K562 (cell line): ENCODE results near the gene SORCS2. TPM values are rescaled to one million over a fixed set of nuclear protein-coding genes. Genes with fewer than 3 reads are reported as not detected.

ENCODE experiments used
- ATAC-seq: fragments of 200-7000 bp; cut with Tn5 transposase; 3 replicates; pipeline ENCODE4 v1.9.1; 2020; ENCODE audit warnings: moderate library complexity
- BruUV-seq: library from RNA; stranded (reverse); fragments of 400-500 nt; replicated peaks from 2 replicates; lab custom pipeline; 2021; lab: Mats Ljungman, UMichigan
- CTCF ChIA-PET: fragments of 300-600 bp; formaldehyde crosslinking; extraction: SDS; loops from one replicate; lab custom pipeline; 2021; ENCODE audit warnings: low intra/inter-chr PET ratio; lab: Yijun Ruan, JAX
- POLR2A ChIA-PET: fragments of 300-600, 350-650 bp; sonication (Branson Sonifier 250); formaldehyde crosslinking; extraction: SDS; loops from one replicate; lab custom pipeline; 2021; ENCODE audit warnings: antibody characterized with exemption, inconsistent platforms; lab: Yijun Ruan, JAX
- DNase-seq, 4 experiments: peaks; one replicate each; pipeline versions ENCODE4 v3.0.0 to v3.0.0-alpha.2; 2011 to 2018; ENCODE audit warnings: low spot score in 3 of 4, mixed read lengths in 3 of 4; ENCODE audit errors: extremely low read depth in 1 of 4
- FAIRE-seq: peaks from 2 replicates; lab custom pipeline; 2011; peaks lifted over from hg19 to GRCh38; lab: Jason Lieb, UNC
- H2AFZ ChIP-seq: 2 replicates; pipeline ENCODE4 v1.6.0; 2011; ENCODE audit warnings: low read depth, low read length, control low read depth, inconsistent platforms
- H3K27ac ChIP-seq: fragments of 200-600 bp; 3 replicates; pipeline ENCODE4 v1.8.0; 2011; ENCODE audit warnings: low read depth, mild to moderate bottlenecking, control low read depth, inconsistent platforms, low read length, moderate library complexity, mixed read lengths; ENCODE audit errors: extremely low read depth
- H3K27me3 ChIP-seq, 2 experiments: fragments of 300-600 bp in 1 of 2; 2 replicates in 1 of 2; 3 replicates in 1 of 2; pipeline versions ENCODE4 v1.6.0 to v1.8.0; 2011; ENCODE audit warnings: inconsistent platforms in 2 of 2, low read length in 2 of 2, mild to moderate bottlenecking in 1 of 2, mixed read lengths in 1 of 2, moderate library complexity in 1 of 2; ENCODE audit not compliant: control insufficient read depth in 2 of 2, insufficient read depth in 2 of 2
- H3K36me3 ChIP-seq: fragments of 300-600 bp; 3 replicates; pipeline ENCODE4 v1.8.0; 2011; ENCODE audit warnings: mild to moderate bottlenecking, low read length, inconsistent platforms; ENCODE audit not compliant: control insufficient read depth, insufficient read depth
- H3K4me1 ChIP-seq, 2 experiments: fragments of 200-600 bp in 1 of 2; replicated peaks in 1 of 2; 2 replicates in 1 of 2; 3 replicates in 1 of 2; pipeline versions ENCODE4 v1.5.1 to v1.8.0; 2011; ENCODE audit warnings: inconsistent platforms in 2 of 2, low read length in 2 of 2, mild to moderate bottlenecking in 1 of 2, mixed read lengths in 1 of 2, moderate library complexity in 1 of 2; ENCODE audit not compliant: control insufficient read depth in 2 of 2, insufficient read depth in 2 of 2
- H3K4me2 ChIP-seq: 2 replicates; pipeline ENCODE4 v1.6.1; 2011; ENCODE audit warnings: low read length, control low read depth, inconsistent platforms, mixed read lengths; ENCODE audit not compliant: insufficient read depth
- H3K4me3 ChIP-seq: fragments of 200-600 bp; sonication (generic), shearing (Covaris generic); 2 replicates; pipeline ENCODE4 v1.5.1; 2016; ENCODE audit warnings: control low read depth, inconsistent platforms
- H3K79me2 ChIP-seq: fragments of 200-600 bp; 3 replicates; pipeline ENCODE4 v1.8.0; 2011; ENCODE audit warnings: low read length, inconsistent platforms; ENCODE audit not compliant: control insufficient read depth, insufficient read depth
- H3K9ac ChIP-seq, 2 experiments: 2 replicates each; pipeline versions ENCODE4 v1.6.0 to v1.6.1; 2011; ENCODE audit warnings: low read depth in 2 of 2, low read length in 2 of 2, control low read depth in 1 of 2, inconsistent platforms in 1 of 2, mild to moderate bottlenecking in 1 of 2, mixed read lengths in 1 of 2; ENCODE audit not compliant: insufficient read depth in 1 of 2
- H3K9me1 ChIP-seq: one replicate; pipeline ENCODE4 v1.6.0; 2011; ENCODE audit warnings: inconsistent platforms, mild to moderate bottlenecking, low read length, moderate library complexity; ENCODE audit not compliant: control insufficient read depth, insufficient read depth
- H3K9me3 ChIP-seq: replicated peaks from 2 replicates; pipeline ENCODE4 v1.5.1; 2011; ENCODE audit warnings: low read depth, low read length, inconsistent platforms; ENCODE audit not compliant: control insufficient read depth, insufficient read depth
- H4K20me1 ChIP-seq: replicated peaks from 2 replicates; pipeline ENCODE4 v1.6.1; 2011; ENCODE audit warnings: low read length, inconsistent platforms, mixed read lengths; ENCODE audit not compliant: control insufficient read depth, insufficient read depth
- CBFA2T3 ChIP-seq: fragments of 450-650 bp; IDR thresholded peaks from 2 replicates; pipeline ENCODE4 v1.6.1; 2017
- CBX1 ChIP-seq: sonication (generic); IDR thresholded peaks from 2 replicates; pipeline ENCODE4 v1.6.1; 2016; ENCODE audit warnings: antibody characterized with exemption, low read depth, mild to moderate bottlenecking
- CREB5 ChIP-seq: fragments of 250-450 bp; sonication (Bioruptor Pico); IDR thresholded peaks from 2 replicates; pipeline ENCODE4 v1.5.0; 2020; ENCODE audit warnings: mild to moderate bottlenecking
- CREM ChIP-seq: IDR thresholded peaks from 2 replicates; pipeline ENCODE4 v1.6.1; 2014; ENCODE audit warnings: antibody characterized with exemption, low read depth
- HMG20A ChIP-seq: fragments of 450-650 bp; formaldehyde crosslinking; conservative IDR thresholded peaks from 2 replicates; pipeline ENCODE4 v1.4.0; 2020; ENCODE audit warnings: mild to moderate bottlenecking, mixed read lengths
- NFATC3 ChIP-seq: fragments of 450-650 bp; IDR thresholded peaks from 2 replicates; pipeline ENCODE4 v1.6.1; 2017; ENCODE audit warnings: mild to moderate bottlenecking
- PTTG1 ChIP-seq: fragments of 450-650 bp; IDR thresholded peaks from 2 replicates; pipeline ENCODE4 v1.6.1; 2016; ENCODE audit warnings: low read depth, mild to moderate bottlenecking, missing genetic modification characterization, missing compliant biosample characterization
- RBFOX2 ChIP-seq: fragments of 200-400 bp; formaldehyde crosslinking; IDR thresholded peaks from 2 replicates; pipeline ENCODE4 v1.6.1; 2017; ENCODE audit warnings: low read depth, mild to moderate bottlenecking, low read length, moderate library complexity
- RUNX1 ChIP-seq: sonication (generic); IDR thresholded peaks from 2 replicates; pipeline ENCODE4 v1.6.1; 2016; ENCODE audit warnings: antibody characterized with exemption, low read depth
- STAT5A ChIP-seq: IDR thresholded peaks from 2 replicates; pipeline ENCODE4 v1.6.1; 2012; ENCODE audit warnings: low read length, inconsistent platforms, borderline replicate concordance
- TCF7 ChIP-seq: sonication (generic); IDR thresholded peaks from 2 replicates; pipeline ENCODE4 v1.6.1; 2016; ENCODE audit warnings: antibody characterized with exemption, borderline replicate concordance
- WGBS: fragments of 100-300 bp; shearing (Covaris generic); methylation state at CpG from one replicate; pipeline ENCODE4 v1.1.6; 2016; ENCODE audit warnings: low coverage, mixed read lengths; ENCODE audit not compliant: insufficient coverage; ENCODE audit errors: missing lambda C conversion rate; 5-methylcytosine and 5-hydroxymethylcytosine counted together
- in situ Hi-C: fragments of 300-500 bp; cut with MboI; formaldehyde crosslinking; loops from 4 replicates; pipeline ENCODE4 v1.15.0; 2018; ENCODE audit warnings: inconsistent platforms, mixed read lengths
- intact Hi-C: fragments of 100-400 bp; cut with micrococcal nuclease; formaldehyde crosslinking; loops from 2 replicates; pipeline ENCODE4 v1.14.2; 2022
- polyA plus RNA-seq, 8 experiments: library from polyadenylated mRNA; depleted of rRNA in 4 of 8; stranded (reverse) in 5 of 8; unstranded in 3 of 8; fragments of >200 nt; fragmentation: Nextera tagmentation in 2 of 8; fragmentation: Illumina TruSeq in 1 of 8; extraction: Ambion mirVana in 2 of 8; extraction: Trizol in 1 of 8; gene quantifications; 2 replicates each; pipeline versions ENCODE4 v1.2.1 to v1.2.3, GENCODE V29; 2011 to 2014; ENCODE audit warnings: inconsistent platforms in 1 of 8, missing spikeins in 1 of 8
- total RNA-seq, 7 experiments: library from RNA; depleted of rRNA in 6 of 7; stranded (reverse); fragments of >200 nt in 6 of 7; fragmentation: Illumina TruSeq in 2 of 7; extraction: Trizol in 2 of 7; gene quantifications; 2 replicates each; pipeline versions ENCODE4 v1.2.1 to v1.2.3, GENCODE V29; 2011 to 2021; ENCODE audit warnings: low replicate concordance in 1 of 7

SORCS2 gene
- total and polyA plus RNA-seq, 9 of the 15 experiments (the other 6 are each of a cell fraction or from before 2014, with no cell fraction given): not detected

DNA sequence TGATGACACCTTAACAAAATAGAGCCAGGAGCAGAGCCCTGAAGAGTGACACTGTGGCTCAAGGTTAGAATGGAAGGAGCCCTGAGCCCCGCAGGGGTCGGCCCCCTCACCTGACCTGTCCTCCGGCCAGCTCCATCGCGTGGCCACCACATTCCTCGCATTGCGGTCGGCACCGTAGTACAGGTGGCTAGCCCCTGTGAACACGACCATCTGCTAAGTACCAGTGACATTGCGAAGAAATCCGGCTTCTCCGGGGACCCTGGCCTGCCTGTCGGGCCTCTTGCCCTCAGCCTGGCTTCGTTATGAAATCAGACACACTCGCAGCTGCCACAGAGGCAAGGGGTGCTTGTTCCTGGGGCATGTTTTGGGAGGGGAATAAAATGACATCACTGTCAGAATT lies 568.4 kb downstream of the SORCS2 start:
- no peak overlapping the region for H3K4me3 ChIP-seq
- POLR2A ChIA-PET: no interaction called here
- no peak overlapping the region for H3K27ac ChIP-seq
- FAIRE-seq (no peak), DNase-seq (no peak), ATAC-seq (no peak)
- H3K9ac ChIP-seq: peak overlapping the region in 1 of 2 experiments; percentile 31; a peak in 1 of 4 replicates
- intact Hi-C loops (no loop called here), in situ Hi-C loops (no loop called here)
- H3K4me1 ChIP-seq: peaks cover 0 to 35% of the 10 kb centered on the region in 2 experiments; a peak in 3 of 5 replicates
- peaks cover 33% of the 10 kb centered on the region for H3K79me2 ChIP-seq
- H3K9me3 ChIP-seq: no peaks in the 10 kb centered on the region; the same call in 1 of the 2 replicates
- H3K9me1 ChIP-seq: no peaks in the 10 kb centered on the region
- H2AFZ ChIP-seq: no peak overlapping the region
- 45% methylated on average over 16 of the region's 16 CpGs for WGBS
- CTCF ChIA-PET: interaction anchor here (0.5 kb wide), 1 partner anchor 42 kb away, joined by 4 read pairs; no protein-coding TSS in a partner anchor
- no peak overlapping the region for H3K4me2 ChIP-seq
- no TSS peak for BruUV-seq
- peaks cover 8% of the 10 kb centered on the region; the same call in 1 of the 3 replicates for H3K36me3 ChIP-seq
- TF ChIP-seq NFATC3 (no peak), TCF7 (no peak), RBFOX2 (0 out of 2 replicates have a peak, but pooled peaks have one; percentile 17)
- no peaks in the 10 kb centered on the region for H3K27me3 ChIP-seq
- H4K20me1 ChIP-seq: peaks cover 10% of the 10 kb centered on the region; the same call in 1 of the 2 replicates

- Histone ChIP-seq H3K4me1 (peaks cover 0 to 29% of the 10 kb centered on the region in 2 experiments; a peak in 2 of 5 replicates), H3K9me3 (no peaks in the 10 kb centered on the region; the same call in 1 of the 2 replicates), H3K79me2 (peaks cover 27% of the 10 kb centered on the region), H3K36me3 (peaks cover 8% of the 10 kb centered on the region; the same call in 1 of the 3 replicates), H2AFZ (no peak overlapping the region), H3K9ac (no peak overlapping the region), H4K20me1 (peaks cover 10% of the 10 kb centered on the region; the same call in 1 of the 2 replicates), H3K27ac (no peak overlapping the region), H3K27me3 (no peaks in the 10 kb centered on the region), H3K4me3 (no peak overlapping the region), H3K4me2 (no peak overlapping the region), H3K9me1 (no peaks in the 10 kb centered on the region)
- no TSS peak for BruUV-seq
- intact Hi-C loops: no loop called here
- in situ Hi-C loops: no loop called here
- no peak for FAIRE-seq
- POLR2A ChIA-PET: interaction anchor here (0.6 kb wide), 1 partner anchor 206 kb away, joined by 4 read pairs; no protein-coding TSS in a partner anchor
- CTCF ChIA-PET: interaction anchor here (0.5 kb wide), 1 partner anchor 41 kb away, joined by 4 read pairs; no protein-coding TSS in a partner anchor
- WGBS: 42% methylated on average over 7 of the region's 11 CpGs
- TF ChIP-seq PTTG1 (tag) (no peak), CREB5 (CRISPR knock-in tag) (no peak), HMG20A (CRISPR knock-in tag) (no peak), CBX1 (no peak), STAT5A (no peak), CREM (no peak), CBFA2T3 (no peak), RUNX1 (no peak)
- no peak for ATAC-seq
- no peak for DNase-seq
These were observed 569.0 kb downstream of the SORCS2 start for GRCh38 chr4:7761312-7761711.
